BLaER1 treated with 17β-estradiol and CSF1 and Interleukin-3, amounts not matched to agents 10 nM and 100 nM (cell line): Measurements from ENCODE around the gene EAF1.

Experiments used
- H3K27ac ChIP-seq, 11 experiments: shearing (Covaris generic); formaldehyde crosslinking; 2 replicates each; pipeline ENCODE4 v1.8.1; 2022
- H3K27me3 ChIP-seq, 11 experiments: shearing (Covaris generic); formaldehyde crosslinking; 2 replicates each; pipeline ENCODE4 v1.8.1; 2022
- H3K36me3 ChIP-seq, 11 experiments: shearing (Covaris generic); formaldehyde crosslinking; 2 replicates each; pipeline ENCODE4 v1.8.1; 2022
- H3K4me1 ChIP-seq, 10 experiments: shearing (Covaris generic); formaldehyde crosslinking; 2 replicates each; pipeline ENCODE4 v1.8.1; 2022
- H3K4me2 ChIP-seq, 11 experiments: shearing (Covaris generic); formaldehyde crosslinking; 2 replicates each; pipeline ENCODE4 v1.8.1; 2022
- H3K4me3 ChIP-seq, 10 experiments: shearing (Covaris generic); formaldehyde crosslinking; 2 replicates each; pipeline ENCODE4 v1.8.1; 2022
- H3K9ac ChIP-seq, 11 experiments: shearing (Covaris generic); formaldehyde crosslinking; 2 replicates each; pipeline ENCODE4 v1.8.1; 2022
- H3K9me3 ChIP-seq, 11 experiments: shearing (Covaris generic); formaldehyde crosslinking; replicated peaks in 1 of 11; 2 replicates each; pipeline ENCODE4 v1.8.1; 2022
- H4K20me1 ChIP-seq, 11 experiments: shearing (Covaris generic); formaldehyde crosslinking; 2 replicates each; pipeline ENCODE4 v1.8.1; 2022
- Cebpa-rat ChIP-seq, 11 experiments: shearing (Covaris generic); IDR thresholded peaks; 2 replicates each; pipeline ENCODE4 v1.8.1; 2022

EAF1 gene

DNA sequence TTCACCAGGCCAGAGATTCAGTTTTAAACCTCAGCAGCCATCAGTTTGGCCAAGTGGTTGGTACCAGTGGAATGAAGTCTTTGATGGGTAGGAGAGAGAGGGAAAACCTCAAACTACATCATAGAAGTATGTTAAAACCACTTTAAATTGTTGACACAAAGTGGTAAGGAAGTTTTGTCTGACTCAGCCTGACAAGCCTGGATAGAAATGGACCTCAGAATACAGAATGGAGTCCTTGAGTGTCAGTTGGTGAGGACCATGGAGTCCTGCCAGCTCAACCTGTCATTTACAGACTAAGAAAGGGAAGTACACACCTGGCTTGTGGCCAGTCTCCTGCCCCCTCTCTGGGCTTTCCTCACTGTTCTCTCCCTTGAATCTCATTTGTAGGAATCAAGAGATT is 12.1 kb downstream of the EAF1 start:
- H3K9ac ChIP-seq: peak overlapping the region in 3 of 11 experiments; percentile 28 to 65 (median 46); a peak in 5 of 22 replicates
- TF ChIP-seq Cebpa-rat (IDR thresholded peaks at IDR 0.05): no peak
- H3K9me3 ChIP-seq: no peaks in the 10 kb centered on the region
- peaks cover 0 to 60% (median 10%) of the 10 kb centered on the region in 11 experiments; a peak in 13 of 22 replicates for H4K20me1 ChIP-seq
- H3K27ac ChIP-seq: peak overlapping the region in 7 of 11 experiments; percentile 1 to 83 (median 70); a peak in 13 of 22 replicates
- peak overlapping the region in 6 of 11 experiments; percentile 12 to 84 (median 66); a peak in 11 of 22 replicates for H3K4me2 ChIP-seq
- peak overlapping the region in 1 of 10 experiments; percentile 21; a peak in 1 of 20 replicates for H3K4me3 ChIP-seq
- H3K36me3 ChIP-seq: peaks cover 87 to 100% (median 97%) of the 10 kb centered on the region in 11 experiments
- H3K27me3 ChIP-seq: no peaks in the 10 kb centered on the region
- peaks cover 0 to 65% (median 26%) of the 10 kb centered on the region in 10 experiments; a peak in 12 of 20 replicates for H3K4me1 ChIP-seq

DNA sequence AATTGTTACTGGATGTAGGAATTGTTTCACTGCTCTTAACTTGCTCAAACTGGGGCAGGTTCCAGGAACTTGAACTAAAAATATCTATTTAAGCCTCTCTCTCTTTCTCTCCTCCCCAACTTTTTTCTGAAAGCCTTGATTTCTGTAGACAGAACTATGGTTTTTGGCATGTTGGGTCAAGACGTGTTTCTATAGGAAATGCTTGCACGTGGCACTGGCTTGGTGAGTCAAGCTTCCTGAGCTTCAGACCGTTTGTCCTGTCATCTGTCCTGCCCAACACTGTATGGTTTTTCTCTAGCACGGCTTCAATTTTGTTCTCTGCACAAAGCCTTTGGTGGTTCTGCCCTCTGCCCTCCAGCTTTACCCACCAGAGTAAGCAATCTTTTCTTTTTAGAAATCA is 13.5 kb downstream of the EAF1 start:
- no peak for TF ChIP-seq Cebpa-rat (IDR thresholded peaks at IDR 0.05)
- H3K27ac ChIP-seq: peak overlapping the region in 6 of 11 experiments; percentile 13 to 83 (median 74); a peak in 9 of 22 replicates
- peak overlapping the region in 1 of 10 experiments; percentile 27; a peak in 1 of 20 replicates for H3K4me3 ChIP-seq
- H4K20me1 ChIP-seq: peaks cover 0 to 46% (median 0%) of the 10 kb centered on the region in 11 experiments; a peak in 8 of 22 replicates
- H3K36me3 ChIP-seq: peaks cover 73 to 97% (median 92%) of the 10 kb centered on the region in 11 experiments
- no peaks in the 10 kb centered on the region for H3K9me3 ChIP-seq
- H3K9ac ChIP-seq: peak overlapping the region in 4 of 11 experiments; percentile 9 to 65 (median 57); a peak in 5 of 22 replicates
- H3K4me2 ChIP-seq: peak overlapping the region in 5 of 11 experiments; percentile 55 to 84 (median 71); a peak in 10 of 22 replicates
- peaks cover 0 to 65% (median 26%) of the 10 kb centered on the region in 10 experiments; a peak in 12 of 20 replicates for H3K4me1 ChIP-seq
- H3K27me3 ChIP-seq: no peaks in the 10 kb centered on the region

DNA sequence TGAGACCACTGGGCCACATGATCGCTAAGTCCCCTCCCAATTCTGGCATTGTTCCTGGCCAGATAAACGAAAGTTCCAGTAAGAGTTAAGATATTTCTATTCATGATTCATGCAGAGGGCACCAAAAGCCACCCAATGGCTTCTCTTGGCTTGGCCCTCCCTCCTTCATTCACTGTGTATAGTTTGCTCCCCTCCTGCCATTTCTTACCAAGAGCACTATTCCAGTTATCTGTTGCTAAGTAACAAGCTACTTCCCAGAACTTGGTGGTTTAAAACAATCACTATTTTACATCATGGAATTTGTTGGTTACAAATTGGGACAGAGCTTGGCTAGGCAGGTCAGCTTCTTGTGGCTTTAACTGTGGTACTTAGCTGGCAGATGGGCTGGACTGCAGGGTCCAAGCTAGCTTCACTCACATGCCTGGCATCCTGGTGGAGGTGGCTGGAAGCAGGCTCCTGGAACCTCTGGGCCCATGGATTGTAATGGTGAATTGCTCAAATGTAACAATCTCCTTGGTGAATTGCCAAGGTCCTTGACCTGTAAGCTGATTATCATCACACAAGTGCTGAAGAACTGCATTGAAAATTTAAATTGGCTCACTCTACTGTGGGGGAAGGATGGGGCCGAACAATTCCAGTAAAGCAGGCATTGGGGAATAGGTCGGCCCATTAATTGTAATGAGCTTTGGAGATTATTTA is 16.6 kb downstream of the EAF1 start:
- peaks cover 0 to 27% (median 0%) of the 10 kb centered on the region in 11 experiments; a peak in 4 of 22 replicates for H4K20me1 ChIP-seq
- 0 out of 22 replicates have a peak overlapping the region, but pooled peaks of 1 of the 11 experiments have one; percentile 1 for H3K4me2 ChIP-seq

DNA sequence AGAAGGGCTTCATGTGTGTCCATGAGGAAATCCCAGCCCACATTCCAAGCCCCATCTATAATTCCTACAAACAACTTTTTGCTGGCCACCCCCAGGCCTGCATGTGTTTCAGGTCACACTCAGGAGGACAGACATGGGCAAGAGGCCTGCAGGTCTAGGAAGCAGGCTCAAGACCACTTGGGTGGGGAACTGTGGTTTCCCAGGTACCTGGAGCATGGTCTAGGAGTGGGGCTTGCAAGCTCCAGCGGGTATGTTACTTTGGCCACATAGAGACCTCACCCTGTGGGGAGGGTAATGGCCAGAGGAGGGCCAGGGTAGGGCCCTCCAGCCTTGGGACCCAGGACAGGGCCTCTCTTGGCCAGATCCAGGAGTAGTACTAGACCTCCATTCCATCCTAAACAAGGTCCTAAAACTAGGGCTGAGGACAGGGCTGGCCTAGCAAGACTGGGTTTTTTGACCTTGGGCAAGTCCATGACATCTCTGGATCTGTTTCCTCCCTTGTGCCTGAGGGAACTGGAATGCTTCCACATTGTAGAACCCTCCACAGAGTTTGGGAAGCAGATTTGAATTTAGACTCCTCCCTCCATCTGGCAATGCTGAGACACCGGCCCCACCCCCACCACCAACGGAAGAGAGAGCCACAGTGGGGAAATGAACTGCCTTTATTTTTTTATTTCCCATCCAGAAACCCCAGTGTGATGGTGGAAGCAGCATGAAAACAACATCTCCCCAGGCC is 22.3 kb downstream of the EAF1 start:
- Histone ChIP-seq H3K9ac (no peak overlapping the region), H3K36me3 (peaks cover 0 to 23% (median 8%) of the 10 kb centered on the region in 11 experiments; a peak in 13 of 22 replicates), H3K27ac (peak overlapping the region in 1 of 11 experiments; percentile 23; a peak in 3 of 22 replicates), H3K9me3 (no peaks in the 10 kb centered on the region), H3K4me1 (peaks cover 0 to 17% (median 8%) of the 10 kb centered on the region in 10 experiments; a peak in 11 of 20 replicates), H3K4me3 (no peak overlapping the region), H3K27me3 (no peaks in the 10 kb centered on the region), H4K20me1 (no peaks in the 10 kb centered on the region), H3K4me2 (peak overlapping the region in 3 of 11 experiments; percentile 18 to 36 (median 25); a peak in 6 of 22 replicates)
- no peak for TF ChIP-seq Cebpa-rat (IDR thresholded peaks at IDR 0.05)

More for the DNA sequence above, 16.6 kb downstream of the EAF1 start:
- Histone ChIP-seq H3K4me3 (no peak overlapping the region), H3K27me3 (no peaks in the 10 kb centered on the region), H3K4me1 (peaks cover 0 to 45% (median 18%) of the 10 kb centered on the region in 10 experiments; a peak in 12 of 20 replicates), H3K9ac (no peak overlapping the region), H3K27ac (peak overlapping the region in 1 of 11 experiments; percentile 19; a peak in 1 of 22 replicates), H3K9me3 (no peaks in the 10 kb centered on the region), H3K36me3 (peaks cover 42 to 68% (median 61%) of the 10 kb centered on the region in 11 experiments)
- TF ChIP-seq Cebpa-rat (IDR thresholded peaks at IDR 0.05): no peak

DNA sequence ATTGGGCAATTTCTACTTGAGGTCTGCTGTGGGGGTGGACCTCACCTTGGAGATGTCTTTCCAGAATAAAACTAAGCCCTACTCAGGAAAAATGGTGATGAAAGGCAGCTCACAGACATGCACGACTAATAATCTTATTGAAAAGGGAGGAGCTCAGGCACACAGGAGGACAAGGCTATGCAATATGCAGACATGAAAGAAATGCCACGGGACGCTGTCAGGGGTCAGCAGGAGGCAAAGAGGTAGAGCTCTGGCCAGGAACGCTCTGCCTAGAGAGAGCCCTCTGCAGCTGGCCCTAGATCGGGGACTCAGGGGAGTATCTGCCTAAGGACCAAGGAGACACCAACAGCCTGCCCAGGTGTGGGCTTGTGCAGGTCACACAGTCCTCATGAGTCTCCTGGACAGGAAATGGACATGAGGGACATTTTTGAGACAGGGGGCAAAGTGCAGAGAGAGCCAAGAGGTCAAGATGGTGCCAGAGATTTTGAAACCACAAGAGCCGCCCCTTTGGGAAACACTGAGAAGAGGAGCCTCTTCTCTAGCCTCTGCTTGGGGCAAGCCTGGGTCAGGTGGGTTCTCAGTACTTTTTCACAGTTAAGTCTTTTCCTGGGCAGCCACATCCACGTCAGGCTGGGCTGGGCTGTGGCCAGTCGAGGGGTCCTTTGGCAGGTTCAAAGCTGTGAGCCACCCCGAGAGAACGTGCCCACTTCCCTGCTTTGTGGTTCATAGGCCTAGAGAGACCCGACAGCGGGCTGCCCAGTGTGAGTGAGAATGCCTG is 23.2 kb downstream of the EAF1 start:
- no peak for TF ChIP-seq Cebpa-rat (IDR thresholded peaks at IDR 0.05)
- Histone ChIP-seq H3K9me3 (no peaks in the 10 kb centered on the region), H3K9ac (no peak overlapping the region), H3K27me3 (no peaks in the 10 kb centered on the region), H3K27ac (no peak overlapping the region), H3K4me2 (peak overlapping the region in 3 of 11 experiments; percentile 18 to 36 (median 25); a peak in 2 of 22 replicates), H4K20me1 (no peaks in the 10 kb centered on the region), H3K4me3 (no peak overlapping the region), H3K4me1 (peaks cover 0 to 17% (median 9%) of the 10 kb centered on the region in 10 experiments; a peak in 11 of 20 replicates), H3K36me3 (peaks cover 0 to 19% (median 4%) of the 10 kb centered on the region in 11 experiments; a peak in 7 of 22 replicates)

DNA sequence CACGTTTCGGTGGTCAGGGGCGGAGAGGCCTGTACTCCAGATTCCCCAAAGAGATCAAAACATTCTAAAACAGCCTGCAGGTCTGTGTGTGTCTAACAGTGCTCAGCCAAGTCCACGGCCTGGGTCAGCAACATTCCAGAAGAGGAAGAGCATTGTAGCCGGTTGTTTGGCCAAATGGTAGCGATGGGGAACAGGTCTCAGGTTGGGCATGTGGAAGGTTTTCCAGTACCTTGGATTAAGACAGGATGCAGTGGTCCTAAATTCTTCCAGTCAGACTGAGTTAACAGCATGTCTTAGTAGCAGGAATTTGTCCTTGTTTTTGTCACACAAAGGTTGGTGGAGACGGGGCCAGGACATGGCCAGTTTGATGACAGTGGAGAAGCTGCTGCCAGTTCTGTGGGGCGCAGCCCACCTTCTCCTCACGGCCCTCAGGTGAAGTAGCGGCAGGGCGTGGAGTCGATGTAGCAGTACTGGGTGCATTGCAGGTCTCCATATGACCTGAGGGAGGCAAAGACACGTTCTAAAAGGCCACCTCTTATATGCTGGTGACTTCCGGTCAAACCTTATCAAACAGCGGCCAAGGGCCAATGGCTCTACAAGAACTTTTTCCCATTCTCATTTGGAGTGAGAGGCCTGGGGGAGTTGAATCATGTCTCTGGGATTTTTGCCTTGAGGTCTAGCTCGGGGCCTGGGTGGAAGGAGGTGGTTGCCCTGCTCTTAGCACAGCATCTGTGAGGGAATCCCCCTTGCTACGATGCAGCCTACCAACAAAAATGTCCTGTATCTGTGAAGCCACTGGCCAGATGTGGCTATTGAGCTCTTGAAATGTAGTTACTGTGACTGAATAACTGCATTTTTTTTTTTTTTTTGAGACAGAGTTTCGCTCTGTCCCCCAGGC is 24.1 kb downstream of the EAF1 start:
- H3K9me3 ChIP-seq: no peaks in the 10 kb centered on the region

DNA sequence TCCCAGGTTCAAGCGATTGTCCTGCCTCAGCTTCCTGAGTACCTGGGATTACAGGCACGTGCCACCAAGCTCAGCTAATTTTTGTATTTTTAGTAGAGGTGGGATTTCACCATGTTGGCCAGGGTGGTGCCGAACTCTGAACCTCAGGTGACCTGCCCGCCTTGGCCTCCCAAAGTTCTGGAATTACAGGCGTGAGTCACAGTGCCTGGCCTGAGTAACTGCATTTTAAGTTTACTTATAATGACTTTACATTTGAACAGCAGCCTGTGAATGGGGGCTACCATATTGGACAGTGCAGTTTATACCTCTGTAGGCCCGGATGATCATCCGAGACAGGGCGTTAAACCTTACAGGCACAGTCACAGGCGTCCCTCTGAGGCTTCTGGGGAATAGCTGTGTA is 24.8 kb downstream of the EAF1 start:
- peaks cover 0 to 16% (median 0%) of the 10 kb centered on the region in 11 experiments; a peak in 4 of 22 replicates for H3K36me3 ChIP-seq
- H3K4me1 ChIP-seq: peaks cover 0 to 17% (median 9%) of the 10 kb centered on the region in 10 experiments; a peak in 11 of 20 replicates
- H3K27ac ChIP-seq: 0 out of 22 replicates have a peak overlapping the region, but pooled peaks of 1 of the 11 experiments have one; percentile 10
- H3K4me3 ChIP-seq: no peak overlapping the region
- H3K4me2 ChIP-seq: no peak overlapping the region
- H3K27me3 ChIP-seq: no peaks in the 10 kb centered on the region
- TF ChIP-seq Cebpa-rat (IDR thresholded peaks at IDR 0.05): no peak
- no peak overlapping the region for H3K9ac ChIP-seq
- H4K20me1 ChIP-seq: no peaks in the 10 kb centered on the region
- H3K9me3 ChIP-seq: no peaks in the 10 kb centered on the region

More for the DNA sequence above, 24.1 kb downstream of the EAF1 start:
- peaks cover 0 to 17% (median 9%) of the 10 kb centered on the region in 10 experiments; a peak in 11 of 20 replicates for H3K4me1 ChIP-seq
- no peak overlapping the region for H3K27ac ChIP-seq
- H3K4me3 ChIP-seq: no peak overlapping the region
- no peaks in the 10 kb centered on the region for H3K27me3 ChIP-seq
- H4K20me1 ChIP-seq: no peaks in the 10 kb centered on the region
- TF ChIP-seq Cebpa-rat (IDR thresholded peaks at IDR 0.05): no peak
- H3K9ac ChIP-seq: no peak overlapping the region
- H3K36me3 ChIP-seq: peaks cover 0 to 16% (median 0%) of the 10 kb centered on the region in 11 experiments; a peak in 4 of 22 replicates
- no peak overlapping the region for H3K4me2 ChIP-seq
